OCI-LY3 (cell line): ENCODE measurements around the gene RSPH3.

Source experiments
- EZH2phosphoT487 ChIP-seq: fragments of 200-600 bp; shearing (Covaris generic); IDR thresholded peaks from 2 replicates; pipeline ENCODE4 v1.6.1; 2018; ENCODE audit warnings: antibody characterized with exemption, mixed run types, low read depth
- TF ChIP-seq, protein P1 (sequence below): fragments of 200-600, 300-600 bp; sonication (generic); IDR thresholded peaks from 2 replicates; pipeline ENCODE4 v1.5.1; 2014; ENCODE audit warnings: antibody characterized with exemption, low read length, low read depth

- TF ChIP-seq, protein P1, sequence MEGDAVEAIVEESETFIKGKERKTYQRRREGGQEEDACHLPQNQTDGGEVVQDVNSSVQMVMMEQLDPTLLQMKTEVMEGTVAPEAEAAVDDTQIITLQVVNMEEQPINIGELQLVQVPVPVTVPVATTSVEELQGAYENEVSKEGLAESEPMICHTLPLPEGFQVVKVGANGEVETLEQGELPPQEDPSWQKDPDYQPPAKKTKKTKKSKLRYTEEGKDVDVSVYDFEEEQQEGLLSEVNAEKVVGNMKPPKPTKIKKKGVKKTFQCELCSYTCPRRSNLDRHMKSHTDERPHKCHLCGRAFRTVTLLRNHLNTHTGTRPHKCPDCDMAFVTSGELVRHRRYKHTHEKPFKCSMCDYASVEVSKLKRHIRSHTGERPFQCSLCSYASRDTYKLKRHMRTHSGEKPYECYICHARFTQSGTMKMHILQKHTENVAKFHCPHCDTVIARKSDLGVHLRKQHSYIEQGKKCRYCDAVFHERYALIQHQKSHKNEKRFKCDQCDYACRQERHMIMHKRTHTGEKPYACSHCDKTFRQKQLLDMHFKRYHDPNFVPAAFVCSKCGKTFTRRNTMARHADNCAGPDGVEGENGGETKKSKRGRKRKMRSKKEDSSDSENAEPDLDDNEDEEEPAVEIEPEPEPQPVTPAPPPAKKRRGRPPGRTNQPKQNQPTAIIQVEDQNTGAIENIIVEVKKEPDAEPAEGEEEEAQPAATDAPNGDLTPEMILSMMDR = no peak
- no peak for TF ChIP-seq EZH2phosphoT487
Measured at GRCh38 chr6:158959552-158959951, 40.5 kb downstream of the RSPH3 start.
